ENCODE results near the gene PARD3. TPM values are rescaled to one million over a fixed set of nuclear protein-coding genes. Genes with fewer than 3 reads are reported as not detected.

The PARD3 gene
- total and polyA plus RNA-seq, 2 donors (not counting 1 experiment from before 2014, with no cell fraction given), result 24.0 to 46.4 TPM

DNA sequence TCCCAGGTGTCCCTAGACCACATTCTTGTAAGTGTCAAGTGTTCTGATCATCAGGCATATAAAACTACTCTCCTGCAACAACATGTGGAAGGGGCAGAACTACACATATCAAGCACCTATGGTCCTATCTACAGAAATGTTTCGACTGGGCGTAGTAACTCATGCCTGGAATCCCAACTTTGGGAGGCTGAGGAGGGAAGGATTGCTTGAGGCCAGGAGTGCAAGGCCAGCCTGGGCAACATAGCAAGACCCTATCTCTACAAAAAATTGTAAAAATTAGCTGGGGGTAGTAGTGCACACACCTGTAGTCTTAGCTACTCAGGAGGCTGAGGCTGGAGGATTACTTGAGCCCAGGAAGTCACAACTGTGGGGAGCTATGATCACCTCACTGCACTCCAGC lies 244.2 kb downstream of the PARD3 start:
- Histone ChIP-seq H3K36me3 (ENCODE audit: control insufficient read depth, insufficient read depth, low read length) (no peaks in the 10 kb centered on the region), H3K27me3 (ENCODE audit: control insufficient read depth, insufficient read depth, low read length) (no peaks in the 10 kb centered on the region), H3K27ac (ENCODE audit: insufficient read depth, low read length) (no peak overlapping the region), H2AFZ (ENCODE audit: low read length) (no peak overlapping the region), H3K79me2 (ENCODE audit: control insufficient read depth, insufficient read depth, low read length) (no peaks in the 10 kb centered on the region), H3K4me3 (replicated peaks in 1 of 4; ENCODE audit: control extremely low read depth in 1 of 4, insufficient read depth in 1 of 4, low read depth in 3 of 4, low read length in 4 of 4) (no peak overlapping the region), H3K4me2 (ENCODE audit: extremely low read depth, insufficient read depth, low read length) (no peak overlapping the region), H3K4me1 (ENCODE audit: control insufficient read depth, extremely low read depth, insufficient read depth, low read length) (no peaks in the 10 kb centered on the region), H4K20me1 (ENCODE audit: control insufficient read depth, extremely low read depth, insufficient read depth, low read length) (no peaks in the 10 kb centered on the region), H3K9me3 (ENCODE audit: control insufficient read depth, insufficient read depth, low read depth, low read length) (no peaks in the 10 kb centered on the region), H3K9ac (ENCODE audit: insufficient read depth, low read length) (no peak overlapping the region)
- TF ChIP-seq, protein P1, sequence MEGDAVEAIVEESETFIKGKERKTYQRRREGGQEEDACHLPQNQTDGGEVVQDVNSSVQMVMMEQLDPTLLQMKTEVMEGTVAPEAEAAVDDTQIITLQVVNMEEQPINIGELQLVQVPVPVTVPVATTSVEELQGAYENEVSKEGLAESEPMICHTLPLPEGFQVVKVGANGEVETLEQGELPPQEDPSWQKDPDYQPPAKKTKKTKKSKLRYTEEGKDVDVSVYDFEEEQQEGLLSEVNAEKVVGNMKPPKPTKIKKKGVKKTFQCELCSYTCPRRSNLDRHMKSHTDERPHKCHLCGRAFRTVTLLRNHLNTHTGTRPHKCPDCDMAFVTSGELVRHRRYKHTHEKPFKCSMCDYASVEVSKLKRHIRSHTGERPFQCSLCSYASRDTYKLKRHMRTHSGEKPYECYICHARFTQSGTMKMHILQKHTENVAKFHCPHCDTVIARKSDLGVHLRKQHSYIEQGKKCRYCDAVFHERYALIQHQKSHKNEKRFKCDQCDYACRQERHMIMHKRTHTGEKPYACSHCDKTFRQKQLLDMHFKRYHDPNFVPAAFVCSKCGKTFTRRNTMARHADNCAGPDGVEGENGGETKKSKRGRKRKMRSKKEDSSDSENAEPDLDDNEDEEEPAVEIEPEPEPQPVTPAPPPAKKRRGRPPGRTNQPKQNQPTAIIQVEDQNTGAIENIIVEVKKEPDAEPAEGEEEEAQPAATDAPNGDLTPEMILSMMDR (conservative IDR thresholded peaks at IDR 0.05 in 1 of 2, IDR thresholded peaks at IDR 0.05 in 1 of 2; ENCODE audit: low read depth in 1 of 2, low read length in 2 of 2), result no peak
- TF ChIP-seq EZH2 (IDR thresholded peaks at IDR 0.05; ENCODE audit: low read length, missing control alignments), result no peak
- no peak for DNase-seq (ENCODE audit: low read depth in 2 of 2)

DNA sequence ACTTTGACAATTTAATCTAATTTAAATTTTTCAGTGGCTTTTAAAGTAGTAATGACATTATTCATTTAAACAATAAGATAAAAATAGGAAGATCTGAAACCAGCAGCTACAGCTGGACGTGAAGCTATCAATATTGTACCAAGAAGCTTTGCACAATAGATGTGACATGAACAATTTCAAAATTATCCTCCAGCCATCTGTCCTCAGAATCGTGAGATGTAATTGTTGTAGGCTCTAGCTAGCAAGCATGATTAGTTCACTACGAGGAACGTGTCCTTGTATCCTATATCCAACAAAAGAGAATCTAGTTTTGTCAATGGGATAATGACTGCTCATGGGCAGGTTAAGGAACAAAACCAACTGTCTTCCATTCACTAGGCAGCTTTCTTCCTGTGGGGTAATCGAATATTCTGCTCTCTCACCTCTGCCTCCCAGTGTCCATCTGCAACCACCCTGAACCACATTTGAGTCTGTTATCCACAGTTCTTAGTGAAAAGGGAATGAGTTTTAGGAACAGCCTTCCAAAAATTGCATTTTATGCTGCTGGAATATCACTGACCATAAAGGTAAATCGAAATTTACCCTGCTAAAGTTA lies 247.3 kb downstream of the PARD3 start:
- H3K4me2 ChIP-seq (ENCODE audit: extremely low read depth, insufficient read depth, low read length), result no peak overlapping the region

DNA sequence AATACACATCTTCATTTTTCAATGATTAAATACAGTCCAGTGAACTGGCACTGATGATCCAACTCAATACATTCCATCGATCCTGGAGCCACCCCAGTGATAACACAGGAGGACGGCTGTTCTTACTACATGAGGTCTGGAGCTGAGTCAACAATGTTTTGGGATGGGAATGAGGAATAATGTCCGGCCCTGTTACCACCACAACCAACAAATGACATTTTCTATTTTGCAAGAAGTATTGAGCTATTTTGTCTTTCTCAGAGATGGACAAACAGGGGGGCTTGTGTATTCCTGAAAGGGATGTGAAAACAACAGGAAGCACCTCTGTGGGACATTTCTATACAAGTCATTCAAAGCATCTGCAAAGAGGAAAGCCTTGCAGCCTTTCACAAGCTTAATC lies 249.2 kb downstream of the PARD3 start:
- no peak overlapping the region for H3K4me3 ChIP-seq (replicated peaks in 1 of 4; ENCODE audit: control extremely low read depth in 1 of 4, insufficient read depth in 1 of 4, low read depth in 3 of 4, low read length in 4 of 4)
- no peak overlapping the region for H3K9ac ChIP-seq (ENCODE audit: insufficient read depth, low read length)
- no peak overlapping the region for H3K4me2 ChIP-seq (ENCODE audit: extremely low read depth, insufficient read depth, low read length)
- H3K9me3 ChIP-seq (ENCODE audit: control insufficient read depth, insufficient read depth, low read depth, low read length), result no peaks in the 10 kb centered on the region
- no peaks in the 10 kb centered on the region for H4K20me1 ChIP-seq (ENCODE audit: control insufficient read depth, extremely low read depth, insufficient read depth, low read length)
- no peaks in the 10 kb centered on the region for H3K27me3 ChIP-seq (ENCODE audit: control insufficient read depth, insufficient read depth, low read length)
- H3K79me2 ChIP-seq (ENCODE audit: control insufficient read depth, insufficient read depth, low read length), result no peaks in the 10 kb centered on the region
- no peak overlapping the region for H3K27ac ChIP-seq (ENCODE audit: insufficient read depth, low read length)
- no peaks in the 10 kb centered on the region for H3K4me1 ChIP-seq (ENCODE audit: control insufficient read depth, extremely low read depth, insufficient read depth, low read length)
- no peak overlapping the region for H2AFZ ChIP-seq (ENCODE audit: low read length)
- H3K36me3 ChIP-seq (ENCODE audit: control insufficient read depth, insufficient read depth, low read length), result no peaks in the 10 kb centered on the region
- DNase-seq (ENCODE audit: low read depth in 2 of 2), result peak in 1 of 2 donors; percentile 84
- no peak for TF ChIP-seq EZH2 (IDR thresholded peaks at IDR 0.05; ENCODE audit: low read length, missing control alignments)
- TF ChIP-seq, protein P1 (conservative IDR thresholded peaks at IDR 0.05 in 1 of 2, IDR thresholded peaks at IDR 0.05 in 1 of 2; ENCODE audit: low read depth in 1 of 2, low read length in 2 of 2), result no peak

More for the DNA sequence above, 247.3 kb downstream of the PARD3 start:
- Histone ChIP-seq H4K20me1 (ENCODE audit: control insufficient read depth, extremely low read depth, insufficient read depth, low read length) (no peaks in the 10 kb centered on the region), H3K4me1 (ENCODE audit: control insufficient read depth, extremely low read depth, insufficient read depth, low read length) (no peaks in the 10 kb centered on the region), H3K4me3 (replicated peaks in 1 of 4; ENCODE audit: control extremely low read depth in 1 of 4, insufficient read depth in 1 of 4, low read depth in 3 of 4, low read length in 4 of 4) (no peak overlapping the region), H3K27me3 (ENCODE audit: control insufficient read depth, insufficient read depth, low read length) (no peaks in the 10 kb centered on the region), H3K9me3 (ENCODE audit: control insufficient read depth, insufficient read depth, low read depth, low read length) (no peaks in the 10 kb centered on the region), H3K36me3 (ENCODE audit: control insufficient read depth, insufficient read depth, low read length) (no peaks in the 10 kb centered on the region), H2AFZ (ENCODE audit: low read length) (no peak overlapping the region), H3K27ac (ENCODE audit: insufficient read depth, low read length) (no peak overlapping the region), H3K79me2 (ENCODE audit: control insufficient read depth, insufficient read depth, low read length) (no peaks in the 10 kb centered on the region), H3K9ac (ENCODE audit: insufficient read depth, low read length) (no peak overlapping the region)
- DNase-seq (ENCODE audit: low read depth in 2 of 2), result no peak
- TF ChIP-seq, protein P1 (conservative IDR thresholded peaks at IDR 0.05 in 1 of 2, IDR thresholded peaks at IDR 0.05 in 1 of 2; ENCODE audit: low read depth in 1 of 2, low read length in 2 of 2), result no peak

Data from fibroblast of lung (primary cell).